ENCODE data around the gene NOX1.
"Not testable (repeated sequence)": the region's sequence is repeated elsewhere in the genome, so short reads cannot be mapped to it uniquely, and the experiment has no call there.

The NOX1 gene

DNA sequence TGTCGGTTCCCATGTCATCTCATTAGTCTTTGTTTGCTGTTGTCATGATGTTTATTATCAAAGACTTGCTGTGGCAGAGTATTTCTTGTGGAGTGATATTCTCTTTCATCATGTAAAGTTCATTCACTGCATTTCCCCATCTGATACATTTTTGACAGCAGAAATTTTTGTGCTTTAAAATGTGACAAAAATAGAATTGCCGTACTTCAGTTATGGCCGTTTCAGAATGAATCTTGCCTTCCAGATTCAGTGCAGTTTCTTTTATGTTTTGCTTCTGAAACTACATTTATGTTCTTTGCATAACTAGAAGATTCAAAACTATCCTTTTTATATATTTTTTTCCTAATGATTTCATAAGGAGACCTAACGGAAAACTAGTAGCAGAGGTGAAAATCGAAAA is 44.0 kb downstream of the NOX1 start:
- no peak overlapping the region for H3K27ac ChIP-seq
- ChIA-PET CTCF (no interaction called here), POLR2A (ENCODE audit: low non-redundant PET) (no interaction called here)
- TF ChIP-seq, protein P1, sequence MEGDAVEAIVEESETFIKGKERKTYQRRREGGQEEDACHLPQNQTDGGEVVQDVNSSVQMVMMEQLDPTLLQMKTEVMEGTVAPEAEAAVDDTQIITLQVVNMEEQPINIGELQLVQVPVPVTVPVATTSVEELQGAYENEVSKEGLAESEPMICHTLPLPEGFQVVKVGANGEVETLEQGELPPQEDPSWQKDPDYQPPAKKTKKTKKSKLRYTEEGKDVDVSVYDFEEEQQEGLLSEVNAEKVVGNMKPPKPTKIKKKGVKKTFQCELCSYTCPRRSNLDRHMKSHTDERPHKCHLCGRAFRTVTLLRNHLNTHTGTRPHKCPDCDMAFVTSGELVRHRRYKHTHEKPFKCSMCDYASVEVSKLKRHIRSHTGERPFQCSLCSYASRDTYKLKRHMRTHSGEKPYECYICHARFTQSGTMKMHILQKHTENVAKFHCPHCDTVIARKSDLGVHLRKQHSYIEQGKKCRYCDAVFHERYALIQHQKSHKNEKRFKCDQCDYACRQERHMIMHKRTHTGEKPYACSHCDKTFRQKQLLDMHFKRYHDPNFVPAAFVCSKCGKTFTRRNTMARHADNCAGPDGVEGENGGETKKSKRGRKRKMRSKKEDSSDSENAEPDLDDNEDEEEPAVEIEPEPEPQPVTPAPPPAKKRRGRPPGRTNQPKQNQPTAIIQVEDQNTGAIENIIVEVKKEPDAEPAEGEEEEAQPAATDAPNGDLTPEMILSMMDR (conservative IDR thresholded peaks at IDR 0.05; ENCODE audit: low read depth), result no peak
- no peak for DNase-seq (ENCODE audit: low spot score)

DNA sequence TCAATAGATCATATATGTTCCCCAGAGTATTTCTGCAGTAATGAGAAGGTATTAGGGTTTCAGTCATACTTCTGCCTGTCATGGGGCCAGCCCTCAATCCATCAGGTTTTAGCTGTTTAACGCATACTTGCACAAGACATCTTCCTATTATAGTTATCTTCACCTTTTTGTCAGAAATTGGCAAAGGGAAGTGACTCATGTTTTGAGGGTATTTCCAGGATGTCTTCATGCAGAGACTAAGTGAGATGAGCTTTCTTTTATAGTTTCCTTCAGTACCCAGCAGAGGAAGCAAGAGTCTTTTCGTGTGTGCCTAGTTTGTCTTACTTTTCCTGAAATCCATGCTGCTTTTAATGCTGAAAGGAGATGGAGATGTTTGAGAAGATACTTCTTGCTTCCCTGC is 44.4 kb downstream of the NOX1 start:
- CTCF ChIA-PET, result no interaction called here
- no peak overlapping the region for H3K27ac ChIP-seq
- peak; percentile 9 for DNase-seq (ENCODE audit: low spot score)
- POLR2A ChIA-PET (ENCODE audit: low non-redundant PET), result no interaction called here
- TF ChIP-seq, protein P1 (conservative IDR thresholded peaks at IDR 0.05; ENCODE audit: low read depth), result no peak

DNA sequence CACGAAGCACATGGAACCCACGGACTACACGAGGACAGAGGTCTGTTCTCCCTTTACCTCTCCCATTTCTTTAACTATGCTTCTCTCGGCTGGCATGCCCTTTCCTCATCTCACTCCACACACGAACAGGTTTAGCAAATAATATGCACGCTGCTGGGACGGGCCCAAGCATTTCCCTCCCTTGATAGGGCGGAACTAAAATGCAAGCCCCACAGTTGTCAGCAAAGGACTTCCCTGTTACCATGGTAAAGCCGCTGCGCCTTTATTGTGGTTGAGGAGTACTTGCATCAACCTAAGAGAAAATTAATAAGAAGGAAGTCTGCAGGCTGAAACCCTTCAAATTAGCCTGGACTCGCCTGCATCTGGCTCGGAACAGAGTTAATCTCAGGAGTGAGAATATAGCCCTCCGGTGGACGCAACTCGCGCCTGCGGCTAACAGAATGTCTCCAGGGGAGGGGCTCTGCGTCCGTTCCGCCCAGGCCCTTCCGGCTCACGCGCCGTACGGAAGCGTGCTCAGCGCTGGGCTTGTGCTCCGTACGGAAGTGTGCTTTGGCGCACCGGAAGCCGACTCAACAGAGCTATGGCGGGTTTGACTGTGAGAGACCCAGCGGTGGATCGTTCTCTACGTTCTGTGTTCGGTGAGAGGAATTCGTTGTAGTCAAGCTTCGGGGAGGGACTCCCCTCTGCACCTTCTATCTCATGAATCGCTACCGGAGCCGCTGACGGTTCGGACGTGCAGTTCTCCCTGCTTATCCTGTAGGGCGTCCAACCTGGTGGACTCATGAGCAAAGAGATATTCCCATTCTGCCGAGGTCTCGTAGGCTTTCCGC is 54.1 kb downstream of the NOX1 start, which contains the start of gene CSTF2:
Gene CSTF2, plus strand, starts transcription at position 555 of the 830 bp plus-strand sequence. Its CDS starts 26 bp downstream, at position 581.
- DNase-seq (ENCODE audit: low spot score), result peak; percentile 77
- H3K27ac ChIP-seq, result peak within 1 kb of the TSS; percentile 76
- TF ChIP-seq, protein P1 (conservative IDR thresholded peaks at IDR 0.05; ENCODE audit: low read depth), result no peak
- ChIA-PET POLR2A (ENCODE audit: low non-redundant PET) (no interaction called here), CTCF (interaction anchor here (0.5 to 0.7 kb wide), 2 partner anchors 108 to 157 kb away, joined by 3 to 5 read pairs; partner anchors contain the start of gene XKRX)

DNA sequence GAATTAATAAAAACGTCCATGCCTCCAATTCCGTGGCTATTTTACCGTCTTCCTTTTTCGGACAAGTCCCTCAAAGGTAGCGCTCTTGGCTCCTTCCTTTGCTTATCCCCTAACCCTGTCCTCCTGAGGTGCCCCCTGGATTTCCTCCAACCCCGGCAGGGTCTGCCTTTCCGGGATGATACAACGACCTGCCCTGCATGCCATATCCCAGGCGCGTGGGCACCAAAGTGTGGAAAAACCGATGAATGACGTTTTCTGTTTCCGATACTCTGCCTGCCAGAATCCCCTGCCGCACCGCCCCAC is 54.7 kb downstream of the NOX1 start:
- DNase-seq (ENCODE audit: low spot score), result no peak
- TF ChIP-seq, protein P1 (conservative IDR thresholded peaks at IDR 0.05; ENCODE audit: low read depth), result no peak
- ChIA-PET POLR2A (ENCODE audit: low non-redundant PET) (no interaction called here), CTCF (no interaction called here)
- peak overlapping the region; percentile 76 for H3K27ac ChIP-seq

DNA sequence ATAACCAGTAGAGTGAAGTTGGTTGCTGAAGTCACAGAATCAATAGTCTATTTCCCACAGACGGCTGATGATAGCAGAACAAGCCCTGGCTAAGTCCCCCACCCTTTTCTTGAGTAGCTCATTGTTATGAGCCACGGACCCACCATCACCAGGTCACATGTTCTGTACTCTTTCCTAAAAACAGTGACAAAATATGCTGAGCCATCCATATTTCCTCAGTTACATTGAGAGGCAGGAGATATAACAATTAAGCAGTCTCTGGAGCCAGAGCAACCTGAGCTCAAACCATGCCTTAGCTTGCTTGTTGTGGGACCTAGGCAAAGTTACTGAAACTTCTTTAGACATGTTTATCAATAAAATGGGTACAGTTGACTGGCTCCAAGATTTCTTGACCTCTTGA is 56.8 kb downstream of the NOX1 start:
- DNase-seq (ENCODE audit: low spot score), result no peak
- POLR2A ChIA-PET (ENCODE audit: low non-redundant PET), result interaction anchor here (0.5 kb wide), 1 partner anchor 9 kb away, joined by 3 read pairs; no protein-coding TSS in a partner anchor
- CTCF ChIA-PET, result no interaction called here
- no peak overlapping the region for H3K27ac ChIP-seq
- TF ChIP-seq, protein P1 (conservative IDR thresholded peaks at IDR 0.05; ENCODE audit: low read depth), result no peak

DNA sequence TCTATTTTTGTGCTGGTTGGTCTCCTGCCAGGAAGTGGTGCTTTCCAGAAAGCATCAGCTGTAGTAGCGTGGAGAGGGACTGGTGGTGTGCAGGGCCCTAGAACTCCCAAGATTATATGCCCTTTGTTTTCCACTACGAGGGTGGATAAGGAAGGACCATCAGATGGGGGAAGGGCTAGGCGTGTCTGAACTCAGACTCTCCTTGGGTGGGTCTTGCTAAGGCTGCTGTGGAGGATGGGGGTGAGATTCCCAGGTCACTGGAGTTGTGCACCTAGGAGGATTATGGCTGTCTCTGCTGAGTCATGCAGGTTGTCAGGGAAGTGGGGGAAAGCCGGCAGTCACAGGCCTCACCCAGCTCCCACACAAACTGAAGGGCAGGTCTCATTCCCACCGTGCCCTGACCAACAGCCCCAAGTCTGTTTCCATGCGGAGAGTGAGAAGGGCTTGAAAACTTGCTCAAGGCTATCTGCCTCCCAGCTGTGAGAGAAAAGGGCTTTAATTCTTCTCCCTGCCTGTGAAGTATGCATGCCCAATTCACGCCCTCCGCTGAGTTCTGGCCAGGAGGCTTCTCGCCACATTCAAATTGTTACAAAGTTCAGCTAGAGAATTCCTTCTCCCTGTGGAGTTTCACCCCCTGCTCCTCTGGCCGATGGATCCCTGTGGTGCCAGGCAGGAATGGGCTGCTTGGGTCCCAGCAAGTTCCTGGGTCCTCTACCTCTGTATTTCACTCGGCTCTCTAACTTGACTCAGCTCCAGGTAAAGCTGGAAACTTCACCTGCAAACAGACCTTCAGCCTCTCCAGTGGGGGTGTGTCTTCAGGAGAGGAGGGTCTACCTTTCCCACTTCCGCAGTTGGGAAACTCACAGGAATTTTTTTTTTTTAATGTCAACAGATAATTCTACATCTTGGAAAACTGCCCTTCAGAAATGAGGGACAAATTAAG is 61.7 kb downstream of the NOX1 start:
- CTCF ChIA-PET, result no interaction called here
- POLR2A ChIA-PET (ENCODE audit: low non-redundant PET), result no interaction called here
- H3K27ac ChIP-seq, result no peak overlapping the region
- TF ChIP-seq, protein P1 (conservative IDR thresholded peaks at IDR 0.05; ENCODE audit: low read depth), result no peak
- DNase-seq (ENCODE audit: low spot score), result no peak

DNA sequence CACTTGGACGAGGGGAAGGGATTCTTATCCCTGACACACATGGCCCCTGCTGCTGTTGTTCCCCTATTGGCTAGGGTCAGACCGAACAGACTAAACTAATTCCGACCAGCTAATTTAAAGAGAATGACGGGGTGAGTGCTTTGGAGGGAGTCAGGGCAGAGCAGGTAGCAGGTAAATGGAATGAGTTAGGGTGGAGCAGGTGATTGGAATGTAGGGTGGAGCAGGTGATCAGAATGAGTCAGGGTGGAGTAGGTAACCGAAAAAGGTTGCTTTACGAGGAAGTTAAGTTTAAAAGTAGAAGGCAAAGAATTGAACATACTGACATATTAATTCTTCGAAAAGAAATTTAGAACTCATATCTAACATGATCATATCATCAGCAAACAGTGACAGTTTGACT is 65.9 kb downstream of the NOX1 start:
- POLR2A ChIA-PET (ENCODE audit: low non-redundant PET); CTCF ChIA-PET; H3K27ac ChIP-seq; DNase-seq (ENCODE audit: low spot score): not testable (repeated sequence)
